HepG2 (cell line): ENCODE data around the gene TNFRSF21. TPM values are rescaled to one million over a fixed set of nuclear protein-coding genes. Genes with fewer than 3 reads are reported as not detected.

ENCODE experiments used
- AGO2 ChIP-seq: fragments of 200-400 bp; formaldehyde crosslinking; optimal IDR thresholded peaks from 2 replicates; pipeline ENCODE3; 2017; ENCODE audit warnings: mild to moderate bottlenecking, low read depth, low read length, moderate library complexity
- CAMTA2 ChIP-seq: sonication (generic); formaldehyde crosslinking; IDR thresholded peaks from 2 replicates; pipeline ENCODE4 v1.4.0; 2020; ENCODE audit warnings: mild to moderate bottlenecking, missing genetic modification reagents, borderline replicate concordance
- FOXC1 ChIP-seq: sonication (generic); formaldehyde crosslinking; IDR thresholded peaks from 2 replicates; pipeline ENCODE4 v1.8.0; 2022; ENCODE audit warnings: mild to moderate bottlenecking, missing genetic modification reagents, borderline replicate concordance
- FOXJ3 ChIP-seq: sonication (generic); formaldehyde crosslinking; IDR thresholded peaks from 2 replicates; pipeline ENCODE4 v1.4.0; 2020; ENCODE audit warnings: missing genetic modification reagents, mild to moderate bottlenecking, borderline replicate concordance
- HMGA1 ChIP-seq: sonication (generic); formaldehyde crosslinking; conservative IDR thresholded peaks from 2 replicates; pipeline ENCODE4 v1.4.0; 2020; ENCODE audit warnings: missing genetic modification reagents
- IRX3 ChIP-seq: sonication (generic); formaldehyde crosslinking; IDR thresholded peaks from 2 replicates; pipeline ENCODE4 v1.8.1; 2023; ENCODE audit warnings: mild to moderate bottlenecking, low read depth, missing genetic modification reagents, borderline replicate concordance
- MXD4 ChIP-seq: IDR thresholded peaks from 2 replicates; pipeline ENCODE4 v1.6.1; 2016; ENCODE audit warnings: mild to moderate bottlenecking, missing biosample characterization, missing genetic modification reagents
- NR2F2 ChIP-seq: IDR thresholded peaks from 2 replicates; pipeline ENCODE4 v1.6.1; 2012; ENCODE audit warnings: low read depth, inconsistent platforms, borderline replicate concordance
- NR3C1 ChIP-seq: sonication (generic); formaldehyde crosslinking; IDR thresholded peaks from 2 replicates; pipeline ENCODE4 v1.4.0; 2020; ENCODE audit warnings: missing genetic modification reagents
- RFX3 ChIP-seq: IDR thresholded peaks from 2 replicates; pipeline ENCODE4 v1.6.1; 2016; ENCODE audit warnings: missing biosample characterization, missing genetic modification reagents
- ZNF10 ChIP-seq: sonication (generic); formaldehyde crosslinking; IDR thresholded peaks from 2 replicates; pipeline ENCODE4 v1.4.0; 2020; ENCODE audit warnings: mild to moderate bottlenecking, low read depth, missing genetic modification reagents, borderline replicate concordance
- ZNF235 ChIP-seq: sonication (generic); formaldehyde crosslinking; IDR thresholded peaks from 2 replicates; pipeline ENCODE4 v1.8.1; 2023; ENCODE audit warnings: mild to moderate bottlenecking, missing genetic modification reagents, borderline replicate concordance
- ZNF367 ChIP-seq: sonication (generic); formaldehyde crosslinking; IDR thresholded peaks from 2 replicates; pipeline ENCODE4 v1.4.0; 2020; ENCODE audit warnings: missing genetic modification reagents, borderline replicate concordance
- ZNF382 ChIP-seq: sonication (generic); formaldehyde crosslinking; IDR thresholded peaks from 2 replicates; pipeline ENCODE4 v1.5.0; 2020; ENCODE audit warnings: missing genetic modification reagents, mild to moderate bottlenecking, borderline replicate concordance
- ZNF567 ChIP-seq: sonication (generic); formaldehyde crosslinking; IDR thresholded peaks from 2 replicates; pipeline ENCODE4 v1.8.1; 2023; ENCODE audit warnings: mild to moderate bottlenecking, missing genetic modification reagents, borderline replicate concordance
- ZNF878 ChIP-seq: sonication (generic); formaldehyde crosslinking; IDR thresholded peaks from 2 replicates; pipeline ENCODE4 v1.8.1; 2023; ENCODE audit warnings: mild to moderate bottlenecking, missing genetic modification reagents, moderate library complexity
- polyA plus RNA-seq, 8 experiments: library from polyadenylated mRNA; depleted of rRNA in 3 of 8; stranded (reverse) in 7 of 8; unstranded in 1 of 8; fragments of >200 nt; fragmentation: Illumina TruSeq in 4 of 8; extraction: Trizol in 4 of 8; gene quantifications; 2 replicates each; pipeline versions ENCODE4 v1.2.1 to v1.2.3, GENCODE V29; 2011 to 2016; ENCODE audit warnings: low read depth in 4 of 8, missing spikeins in 1 of 8, mixed read lengths in 1 of 8; ENCODE audit not compliant: insufficient read depth in 1 of 8
- total RNA-seq, 5 experiments: library from RNA; depleted of rRNA; stranded (reverse); fragments of >200 nt; fragmentation: Illumina TruSeq; extraction: Trizol; gene quantifications; 2 replicates each; pipeline ENCODE4 v1.2.3, GENCODE V29; 2016; ENCODE audit warnings: low read depth in 1 of 5
- TF ChIP-seq, protein P1 (sequence below): sonication (generic); formaldehyde crosslinking; conservative IDR thresholded peaks from 2 replicates; pipeline ENCODE4 v1.8.0; 2022; ENCODE audit warnings: low read depth, missing genetic modification reagents
- TF ChIP-seq, protein P2 (sequence below): sonication (generic); formaldehyde crosslinking; IDR thresholded peaks from 2 replicates; pipeline ENCODE4 v1.8.0; 2022; ENCODE audit warnings: missing genetic modification reagents, mild to moderate bottlenecking, inconsistent platforms, borderline replicate concordance
- TF ChIP-seq, protein P3 (sequence below): sonication (generic); formaldehyde crosslinking; IDR thresholded peaks from 2 replicates; pipeline ENCODE4 v1.4.0; 2020; ENCODE audit warnings: mild to moderate bottlenecking, missing genetic modification reagents, borderline replicate concordance
- TF ChIP-seq, protein P4 (sequence below): sonication (generic); formaldehyde crosslinking; IDR thresholded peaks from 2 replicates; pipeline ENCODE4 v1.4.0; 2020; ENCODE audit warnings: missing genetic modification reagents, mild to moderate bottlenecking, borderline replicate concordance

Gene TNFRSF21
- total and polyA plus RNA-seq, 2 of the 13 experiments (the other 11 are each of a cell fraction or from before 2014, with no cell fraction given) = 24.8 to 46.3 TPM

- TF ChIP-seq, protein P1, sequence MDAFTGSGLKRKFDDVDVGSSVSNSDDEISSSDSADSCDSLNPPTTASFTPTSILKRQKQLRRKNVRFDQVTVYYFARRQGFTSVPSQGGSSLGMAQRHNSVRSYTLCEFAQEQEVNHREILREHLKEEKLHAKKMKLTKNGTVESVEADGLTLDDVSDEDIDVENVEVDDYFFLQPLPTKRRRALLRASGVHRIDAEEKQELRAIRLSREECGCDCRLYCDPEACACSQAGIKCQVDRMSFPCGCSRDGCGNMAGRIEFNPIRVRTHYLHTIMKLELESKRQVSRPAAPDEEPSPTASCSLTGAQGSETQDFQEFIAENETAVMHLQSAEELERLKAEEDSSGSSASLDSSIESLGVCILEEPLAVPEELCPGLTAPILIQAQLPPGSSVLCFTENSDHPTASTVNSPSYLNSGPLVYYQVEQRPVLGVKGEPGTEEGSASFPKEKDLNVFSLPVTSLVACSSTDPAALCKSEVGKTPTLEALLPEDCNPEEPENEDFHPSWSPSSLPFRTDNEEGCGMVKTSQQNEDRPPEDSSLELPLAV = no peak; the same call in 1 of the 2 replicates
- TF ChIP-seq ZNF878 = peak; percentile 92
- TF ChIP-seq HMGA1 (CRISPR knock-in tag) = no peak
- 0 out of 2 replicates have a peak, but pooled peaks have one; percentile 5 for TF ChIP-seq NR2F2
- no peak for TF ChIP-seq ZNF567 (CRISPR knock-in tag)
- no peak for TF ChIP-seq ZNF10
- TF ChIP-seq ZNF367 (CRISPR knock-in tag) = no peak; the same call in 1 of the 2 replicates
- TF ChIP-seq MXD4 (CRISPR knock-in tag) = peak; percentile 100
- TF ChIP-seq, protein P2, sequence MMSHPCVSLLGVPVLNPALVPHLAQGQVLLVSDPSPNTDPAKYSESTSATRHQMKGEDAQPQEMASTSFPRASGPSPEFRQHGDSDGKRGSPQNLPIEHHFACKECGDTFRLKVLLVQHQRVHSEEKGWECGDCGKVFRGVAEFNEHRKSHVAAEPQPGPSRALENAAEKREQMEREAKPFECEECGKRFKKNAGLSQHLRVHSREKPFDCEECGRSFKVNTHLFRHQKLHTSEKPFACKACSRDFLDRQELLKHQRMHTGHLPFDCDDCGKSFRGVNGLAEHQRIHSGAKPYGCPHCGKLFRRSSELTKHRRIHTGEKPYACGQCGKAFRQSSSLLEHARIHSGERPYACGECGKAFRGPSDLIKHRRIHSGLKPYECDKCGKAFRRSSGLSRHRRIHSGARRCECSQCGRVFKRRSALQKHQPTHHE (CRISPR knock-in tag) = peak; percentile 97
- TF ChIP-seq AGO2 = peak; percentile 98
- no peak for TF ChIP-seq NR3C1
- peak; percentile 74; the same call in 1 of the 2 replicates for TF ChIP-seq IRX3 (CRISPR knock-in tag)
- TF ChIP-seq FOXC1 (CRISPR knock-in tag) = peak; percentile 95
- TF ChIP-seq, protein P3, sequence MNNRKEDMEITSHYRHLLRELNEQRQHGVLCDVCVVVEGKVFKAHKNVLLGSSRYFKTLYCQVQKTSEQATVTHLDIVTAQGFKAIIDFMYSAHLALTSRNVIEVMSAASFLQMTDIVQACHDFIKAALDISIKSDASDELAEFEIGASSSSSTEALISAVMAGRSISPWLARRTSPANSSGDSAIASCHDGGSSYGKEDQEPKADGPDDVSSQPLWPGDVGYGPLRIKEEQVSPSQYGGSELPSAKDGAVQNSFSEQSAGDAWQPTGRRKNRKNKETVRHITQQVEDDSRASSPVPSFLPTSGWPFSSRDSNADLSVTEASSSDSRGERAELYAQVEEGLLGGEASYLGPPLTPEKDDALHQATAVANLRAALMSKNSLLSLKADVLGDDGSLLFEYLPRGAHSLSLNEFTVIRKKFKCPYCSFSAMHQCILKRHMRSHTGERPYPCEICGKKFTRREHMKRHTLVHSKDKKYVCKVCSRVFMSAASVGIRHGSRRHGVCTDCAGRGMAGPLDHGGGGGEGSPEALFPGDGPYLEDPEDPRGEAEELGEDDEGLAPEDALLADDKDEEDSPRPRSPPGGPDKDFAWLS (CRISPR knock-in tag) = no peak
- peak; percentile 74 for TF ChIP-seq FOXJ3 (CRISPR knock-in tag)
- peak; percentile 71; the same call in 1 of the 2 replicates for TF ChIP-seq ZNF235
- no peak for TF ChIP-seq ZNF382 (CRISPR knock-in tag)
- no peak for TF ChIP-seq RFX3 (CRISPR knock-in tag)
- TF ChIP-seq, protein P4, sequence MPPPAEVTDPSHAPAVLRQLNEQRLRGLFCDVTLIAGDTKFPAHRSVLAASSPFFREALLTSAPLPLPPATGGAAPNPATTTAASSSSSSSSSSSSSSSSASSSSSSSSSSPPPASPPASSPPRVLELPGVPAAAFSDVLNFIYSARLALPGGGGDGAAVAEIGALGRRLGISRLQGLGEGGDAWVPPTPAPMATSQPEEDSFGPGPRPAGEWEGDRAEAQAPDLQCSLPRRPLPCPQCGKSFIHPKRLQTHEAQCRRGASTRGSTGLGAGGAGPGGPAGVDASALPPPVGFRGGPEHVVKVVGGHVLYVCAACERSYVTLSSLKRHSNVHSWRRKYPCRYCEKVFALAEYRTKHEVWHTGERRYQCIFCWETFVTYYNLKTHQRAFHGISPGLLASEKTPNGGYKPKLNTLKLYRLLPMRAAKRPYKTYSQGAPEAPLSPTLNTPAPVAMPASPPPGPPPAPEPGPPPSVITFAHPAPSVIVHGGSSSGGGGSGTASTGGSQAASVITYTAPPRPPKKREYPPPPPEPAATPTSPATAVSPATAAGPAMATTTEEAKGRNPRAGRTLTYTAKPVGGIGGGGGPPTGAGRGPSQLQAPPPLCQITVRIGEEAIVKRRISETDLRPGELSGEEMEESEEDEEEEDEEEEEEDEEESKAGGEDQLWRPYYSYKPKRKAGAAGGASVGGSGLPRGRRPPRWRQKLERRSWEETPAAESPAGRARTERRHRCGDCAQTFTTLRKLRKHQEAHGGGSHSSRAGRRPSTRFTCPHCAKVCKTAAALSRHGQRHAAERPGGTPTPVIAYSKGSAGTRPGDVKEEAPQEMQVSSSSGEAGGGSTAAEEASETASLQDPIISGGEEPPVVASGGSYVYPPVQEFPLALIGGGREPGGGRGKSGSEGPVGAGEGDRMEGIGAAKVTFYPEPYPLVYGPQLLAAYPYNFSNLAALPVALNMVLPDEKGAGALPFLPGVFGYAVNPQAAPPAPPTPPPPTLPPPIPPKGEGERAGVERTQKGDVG (CRISPR knock-in tag) = peak; percentile 67; the same call in 1 of the 2 replicates
- no peak for TF ChIP-seq CAMTA2 (CRISPR knock-in tag)
Measured at GRCh38 chr6:47309291-47310130, at the start of gene TNFRSF21 (continued).
